Keratinocyte (primary cell): ENCODE measurements around the gene INPP5A. TPM values are rescaled to one million over a fixed set of nuclear protein-coding genes. Genes with fewer than 3 reads are reported as not detected.

Experiments used
- DNase-seq: peaks from one replicate; pipeline ENCODE4 v3.0.0-alpha.2; 2011; ENCODE audit warnings: low read depth, missing footprints, low spot score
- FAIRE-seq: peaks from 2 replicates; lab custom pipeline; 2011; peaks lifted over from hg19 to GRCh38; lab: Jason Lieb, UNC
- H2AFZ ChIP-seq: 2 replicates; pipeline ENCODE4 v1.6.0; 2012; ENCODE audit warnings: low read length, control low read depth, inconsistent platforms; ENCODE audit not compliant: control insufficient read depth
- H3K27ac ChIP-seq: 2 replicates; pipeline ENCODE4 v1.5.1; 2011; ENCODE audit warnings: low read length; ENCODE audit not compliant: control insufficient read depth, insufficient read depth
- H3K27me3 ChIP-seq: 3 replicates; pipeline ENCODE4 v1.6.0; 2011; ENCODE audit warnings: low read length; ENCODE audit not compliant: control insufficient read depth, insufficient read depth; ENCODE audit errors: extremely low read depth
- H3K36me3 ChIP-seq, 2 experiments: 2 replicates in 1 of 2; 3 replicates in 1 of 2; pipeline ENCODE4 v1.5.1; 2011; ENCODE audit warnings: low read length in 2 of 2, mild to moderate bottlenecking in 1 of 2; ENCODE audit not compliant: control insufficient read depth in 2 of 2, insufficient read depth in 2 of 2; ENCODE audit errors: extremely low read depth in 1 of 2
- H3K4me1 ChIP-seq: 3 replicates; pipeline ENCODE4 v1.5.1; 2011; ENCODE audit warnings: low read length; ENCODE audit not compliant: control insufficient read depth, insufficient read depth; ENCODE audit errors: extremely low read depth
- H3K4me2 ChIP-seq: 3 replicates; pipeline ENCODE4 v1.6.0; 2011; ENCODE audit warnings: low read depth, low read length; ENCODE audit not compliant: control insufficient read depth, insufficient read depth; ENCODE audit errors: extremely low read depth
- H3K4me3 ChIP-seq, 3 experiments: fragments of 200-600 bp in 1 of 3; sonication (generic) in 1 of 3; 2 replicates in 2 of 3; 3 replicates in 1 of 3; pipeline ENCODE4 v1.5.1; 2011 to 2016; ENCODE audit warnings: low read length in 3 of 3, mild to moderate bottlenecking in 3 of 3, control low read depth in 2 of 3, inconsistent platforms in 1 of 3, low read depth in 1 of 3, mixed read lengths in 1 of 3, mixed run types in 1 of 3, moderate library complexity in 1 of 3; ENCODE audit not compliant: control insufficient read depth in 2 of 3, insufficient read depth in 2 of 3; ENCODE audit errors: extremely low read depth in 1 of 3
- H3K79me2 ChIP-seq: 2 replicates; pipeline ENCODE4 v1.6.0; 2012; ENCODE audit warnings: low read length; ENCODE audit not compliant: control insufficient read depth, insufficient read depth
- H3K9ac ChIP-seq: 3 replicates; pipeline ENCODE4 v1.6.0; 2011; ENCODE audit warnings: low read length; ENCODE audit not compliant: control insufficient read depth, insufficient read depth; ENCODE audit errors: extremely low read depth
- H3K9me1 ChIP-seq: 3 replicates; pipeline ENCODE4 v1.6.0; 2011; ENCODE audit warnings: low read length; ENCODE audit not compliant: control insufficient read depth, insufficient read depth; ENCODE audit errors: extremely low read depth
- H3K9me3 ChIP-seq: 2 replicates; pipeline ENCODE4 v1.5.1; 2012; ENCODE audit warnings: low read depth, low read length; ENCODE audit not compliant: control insufficient read depth
- H4K20me1 ChIP-seq: 3 replicates; pipeline ENCODE4 v1.6.0; 2011; ENCODE audit warnings: low read length; ENCODE audit not compliant: control insufficient read depth, insufficient read depth; ENCODE audit errors: extremely low read depth
- CTCF ChIP-seq, 3 experiments: IDR thresholded peaks in 1 of 3; conservative IDR thresholded peaks in 1 of 3; optimal IDR thresholded peaks in 1 of 3; 2 replicates in 2 of 3; 3 replicates in 1 of 3; pipeline versions ENCODE3 to v1.5.1; 2011; ENCODE audit warnings: low read length in 3 of 3, mild to moderate bottlenecking in 3 of 3, moderate library complexity in 2 of 3, control low read depth in 1 of 3, inconsistent platforms in 1 of 3; ENCODE audit not compliant: insufficient read depth in 2 of 3; ENCODE audit errors: extremely low read depth in 1 of 3
- EZH2 ChIP-seq: IDR thresholded peaks from one replicate; pipeline ENCODE4 v1.6.1; 2012; ENCODE audit warnings: inconsistent platforms, mild to moderate bottlenecking, low read length, moderate library complexity
- dilution Hi-C: fragments of 300-500 bp; cut with MboI; formaldehyde crosslinking; loops from one replicate; pipeline ENCODE4 v1.7.0; 2020; ENCODE audit warnings: low sequenced_read_pairs; ENCODE audit not compliant: extremely low pct_ligation_motif_present
- polyA plus RNA-seq, 5 experiments: library from polyadenylated mRNA; depleted of rRNA in 3 of 5; stranded (reverse) in 3 of 5; stranded (forward) in 1 of 5; unstranded in 1 of 5; fragments of >200 nt; gene quantifications; 1 replicate in 1 of 5; 2 replicates in 3 of 5; 3 replicates in 1 of 5; pipeline versions ENCODE4 v1.2.1 to v1.2.3, GENCODE V29; 2011 to 2012; ENCODE audit warnings: missing spikeins in 2 of 5, low read depth in 1 of 5, low replicate concordance in 1 of 5

The INPP5A gene
- polyA plus RNA-seq, 1 donor (not counting 4 experiments of a cell fraction or from before 2014, with no cell fraction given): 11.2 TPM

GRCh38 chr10:132763545-132763944 lies 226.0 kb downstream of the INPP5A start:
- no peak overlapping the region for H3K27ac ChIP-seq
- dilution Hi-C loops: no loop called here
- H3K4me1 ChIP-seq: no peaks in the 10 kb centered on the region
- FAIRE-seq: no peak
- no peak for DNase-seq
- H3K9me3 ChIP-seq: peaks cover 4% of the 10 kb centered on the region
- H3K36me3 ChIP-seq: no peaks in the 10 kb centered on the region
- H3K4me3 ChIP-seq: no peak overlapping the region
- H3K27me3 ChIP-seq: no peaks in the 10 kb centered on the region
- H3K79me2 ChIP-seq: no peaks in the 10 kb centered on the region
- TF ChIP-seq EZH2 (no peak), CTCF (optimal IDR thresholded peaks at IDR 0.05 in 1 of 3, IDR thresholded peaks at IDR 0.05 in 1 of 3, conservative IDR thresholded peaks at IDR 0.05 in 1 of 3; ENCODE audit: extremely low read depth in 1 of 3, insufficient read depth in 2 of 3, low read length in 3 of 3) (no peak)
- H2AFZ ChIP-seq: no peak overlapping the region
- no peak overlapping the region for H3K9ac ChIP-seq
- H4K20me1 ChIP-seq: no peaks in the 10 kb centered on the region
- no peaks in the 10 kb centered on the region for H3K9me1 ChIP-seq
- no peak overlapping the region for H3K4me2 ChIP-seq

- peaks cover 4% of the 10 kb centered on the region for H3K9me3 ChIP-seq
Observed at GRCh38 chr10:132764108-132764507, 226.5 kb downstream of the INPP5A start.

More at GRCh38 chr10:132764108-132764507, 226.5 kb downstream of the INPP5A start:
- dilution Hi-C loops: no loop called here
- Histone ChIP-seq H3K9ac (no peak overlapping the region), H4K20me1 (no peaks in the 10 kb centered on the region), H3K9me1 (no peaks in the 10 kb centered on the region), H3K79me2 (no peaks in the 10 kb centered on the region), H3K4me1 (no peaks in the 10 kb centered on the region), H3K27ac (no peak overlapping the region), H3K4me2 (no peak overlapping the region), H3K27me3 (no peaks in the 10 kb centered on the region), H3K4me3 (no peak overlapping the region), H3K36me3 (no peaks in the 10 kb centered on the region), H2AFZ (no peak overlapping the region)
- TF ChIP-seq EZH2 (no peak), CTCF (optimal IDR thresholded peaks at IDR 0.05 in 1 of 3, IDR thresholded peaks at IDR 0.05 in 1 of 3, conservative IDR thresholded peaks at IDR 0.05 in 1 of 3; ENCODE audit: extremely low read depth in 1 of 3, insufficient read depth in 2 of 3, low read length in 3 of 3) (no peak)
- FAIRE-seq (no peak), DNase-seq (no peak)
